IPS-11a (cell line): ENCODE data around the gene CSNK1G2.
"Not testable (repeated sequence)": the region's sequence is repeated elsewhere in the genome, so short reads cannot be mapped to it uniquely, and the experiment has no call there.

Experiments
- H3K4me3 ChIP-seq: one replicate; pipeline ENCODE4 v1.5.1; 2013; ENCODE audit warnings: low read depth, low read length, control low read depth

The CSNK1G2 gene

GRCh38 chr19:1986357-1987162 lies 45.6 kb downstream of the CSNK1G2 start:
- no peak overlapping the region for H3K4me3 ChIP-seq

GRCh38 chr19:1987197-1988187 lies 46.5 kb downstream of the CSNK1G2 start:
- no peak overlapping the region for H3K4me3 ChIP-seq

- not testable (repeated sequence) for H3K4me3 ChIP-seq
Measured at GRCh38 chr19:1988464-1988863, 47.5 kb downstream of the CSNK1G2 start.

- H3K4me3 ChIP-seq: no peak overlapping the region
Measured at GRCh38 chr19:1989513-1990229, 48.7 kb downstream of the CSNK1G2 start.

- no peak overlapping the region for H3K4me3 ChIP-seq
Measured at GRCh38 chr19:1990230-1991017, 49.5 kb downstream of the CSNK1G2 start.

GRCh38 chr19:1991018-1991913 lies 50.3 kb downstream of the CSNK1G2 start:
- H3K4me3 ChIP-seq: no peak overlapping the region

GRCh38 chr19:1992759-1993260 lies 51.8 kb downstream of the CSNK1G2 start:
- H3K4me3 ChIP-seq: no peak overlapping the region

GRCh38 chr19:1997353-1998233 lies 56.6 kb downstream of the CSNK1G2 start:
- H3K4me3 ChIP-seq: no peak overlapping the region

- H3K4me3 ChIP-seq: no peak overlapping the region
Measured at GRCh38 chr19:1998712-1999708, 58.0 kb downstream of the CSNK1G2 start.

GRCh38 chr19:1999856-2000515 lies 59.0 kb downstream of the CSNK1G2 start:
- H3K4me3 ChIP-seq: no peak overlapping the region

GRCh38 chr19:2003874-2004273 lies 62.9 kb downstream of the CSNK1G2 start:
- no peak overlapping the region for H3K4me3 ChIP-seq

GRCh38 chr19:2010135-2010668 lies 69.2 kb downstream of the CSNK1G2 start:
- no peak overlapping the region for H3K4me3 ChIP-seq

GRCh38 chr19:2011169-2011568 lies 70.2 kb downstream of the CSNK1G2 start:
- H3K4me3 ChIP-seq: no peak overlapping the region

- no peak overlapping the region for H3K4me3 ChIP-seq
Measured at GRCh38 chr19:2012941-2013682, 72.1 kb downstream of the CSNK1G2 start.

- H3K4me3 ChIP-seq: no peak overlapping the region
Measured at GRCh38 chr19:2013683-2013961, 72.7 kb downstream of the CSNK1G2 start.

GRCh38 chr19:2014131-2014571 lies 73.2 kb downstream of the CSNK1G2 start:
- H3K4me3 ChIP-seq: no peak overlapping the region
